ENCODE data around the gene ZSCAN26.

DNA sequence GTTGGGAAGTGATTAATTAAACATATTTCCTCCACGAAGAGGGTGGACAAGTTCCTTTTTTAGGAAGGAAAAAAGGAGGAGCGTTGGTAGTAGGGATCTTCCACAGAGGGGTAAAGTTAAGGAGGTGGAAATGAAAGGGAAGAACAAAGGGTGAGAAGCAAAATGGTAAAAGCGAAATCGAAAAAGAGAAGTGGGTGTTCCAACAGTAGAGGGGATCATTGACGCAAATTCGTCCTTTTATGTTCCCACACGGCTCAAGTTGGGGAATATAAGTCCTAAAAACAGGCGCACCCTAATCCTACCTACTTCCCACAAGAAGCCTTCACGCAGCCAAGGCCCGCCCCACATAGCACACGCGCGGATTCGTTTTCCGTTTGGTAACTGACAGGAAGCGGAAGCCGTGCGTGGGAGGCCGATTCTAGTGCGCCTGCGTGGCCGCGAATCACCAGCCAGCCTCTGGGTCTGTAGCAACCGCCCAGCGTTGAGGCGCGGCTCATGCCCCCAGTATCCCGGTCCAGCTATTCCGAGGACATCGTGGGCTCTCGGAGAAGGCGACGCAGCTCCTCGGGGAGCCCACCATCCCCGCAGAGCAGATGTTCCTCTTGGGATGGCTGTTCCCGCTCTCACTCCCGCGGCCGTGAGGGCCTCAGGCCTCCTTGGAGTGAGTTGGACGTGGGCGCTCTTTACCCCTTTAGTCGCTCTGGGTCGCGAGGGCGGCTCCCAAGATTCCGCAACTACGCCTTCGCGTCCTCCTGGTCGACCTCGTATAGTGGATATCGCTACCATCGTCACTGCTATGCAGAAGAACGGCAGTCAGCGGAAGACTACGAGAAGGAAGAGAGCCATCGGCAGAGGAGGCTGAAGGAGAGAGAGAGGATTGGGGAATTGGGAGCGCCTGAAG, 7.8 kb upstream of the ZSCAN26 start, which contains the start of gene NKAPL:
- no peak for TF ChIP-seq POLR2A (IDR thresholded peaks at IDR 0.05)
- TF ChIP-seq, protein P1, sequence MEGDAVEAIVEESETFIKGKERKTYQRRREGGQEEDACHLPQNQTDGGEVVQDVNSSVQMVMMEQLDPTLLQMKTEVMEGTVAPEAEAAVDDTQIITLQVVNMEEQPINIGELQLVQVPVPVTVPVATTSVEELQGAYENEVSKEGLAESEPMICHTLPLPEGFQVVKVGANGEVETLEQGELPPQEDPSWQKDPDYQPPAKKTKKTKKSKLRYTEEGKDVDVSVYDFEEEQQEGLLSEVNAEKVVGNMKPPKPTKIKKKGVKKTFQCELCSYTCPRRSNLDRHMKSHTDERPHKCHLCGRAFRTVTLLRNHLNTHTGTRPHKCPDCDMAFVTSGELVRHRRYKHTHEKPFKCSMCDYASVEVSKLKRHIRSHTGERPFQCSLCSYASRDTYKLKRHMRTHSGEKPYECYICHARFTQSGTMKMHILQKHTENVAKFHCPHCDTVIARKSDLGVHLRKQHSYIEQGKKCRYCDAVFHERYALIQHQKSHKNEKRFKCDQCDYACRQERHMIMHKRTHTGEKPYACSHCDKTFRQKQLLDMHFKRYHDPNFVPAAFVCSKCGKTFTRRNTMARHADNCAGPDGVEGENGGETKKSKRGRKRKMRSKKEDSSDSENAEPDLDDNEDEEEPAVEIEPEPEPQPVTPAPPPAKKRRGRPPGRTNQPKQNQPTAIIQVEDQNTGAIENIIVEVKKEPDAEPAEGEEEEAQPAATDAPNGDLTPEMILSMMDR (IDR thresholded peaks at IDR 0.05) = no peak
